ENCODE measurements around the gene ARMCX1. TPM values are rescaled to one million over a fixed set of nuclear protein-coding genes. Genes with fewer than 3 reads are reported as not detected.
"Not testable (repeated sequence)": the region's sequence is repeated elsewhere in the genome, so short reads cannot be mapped to it uniquely, and the experiment has no call there.

ARMCX1 gene
- 24.8 to 25.1 TPM (median 25.0 TPM) in 3 replicates for total RNA-seq

GRCh38 chrX:101550362-101550750, at the start of gene ARMCX1:
ARMCX1 (plus strand) TSS chrX:101550547; CDS start chrX:101552931, 2,384 bp downstream.
- no peaks in the 10 kb centered on the region for H3K27me3 Mint-ChIP-seq (ENCODE audit: low read depth)
- no peak for TF ChIP-seq CTCF (IDR thresholded peaks at IDR 0.05; ENCODE audit: unreplicated experiment)
- H3K9me3 Mint-ChIP-seq: peaks cover 28% of the 10 kb centered on the region
- H3K27ac Mint-ChIP-seq: peak within 1 kb of the TSS; percentile 88
- H3K4me3 Mint-ChIP-seq: peak within 1 kb of the TSS; percentile 76
- H3K4me1 Mint-ChIP-seq: peaks cover 8% of the 10 kb centered on the region
- peaks cover 20% of the 10 kb centered on the region for H3K36me3 Mint-ChIP-seq
- DNase-seq (ENCODE audit: low spot score in 2 of 2, unreplicated experiment in 2 of 2): peak in 1 of 2 experiments; percentile 48

- not testable (repeated sequence) for H3K27me3 Mint-ChIP-seq (ENCODE audit: low read depth); H3K27ac Mint-ChIP-seq; H3K4me3 Mint-ChIP-seq; H3K4me1 Mint-ChIP-seq; DNase-seq (ENCODE audit: low spot score in 2 of 2, unreplicated experiment in 2 of 2)
- Mint-ChIP-seq H3K36me3 (peaks cover 45% of the 10 kb centered on the region), H3K9me3 (peaks cover 42% of the 10 kb centered on the region)
Observed at GRCh38 chrX:101502929-101503328, 47.4 kb upstream of the ARMCX1 start.

GRCh38 chrX:101507372-101507771, 43.0 kb upstream of the ARMCX1 start:
- H3K36me3 Mint-ChIP-seq: peaks cover 17% of the 10 kb centered on the region
- H3K27me3 Mint-ChIP-seq (ENCODE audit: low read depth): no peaks in the 10 kb centered on the region
- DNase-seq (ENCODE audit: low spot score in 2 of 2, unreplicated experiment in 2 of 2): no peak
- no peak overlapping the region for H3K27ac Mint-ChIP-seq
- H3K4me1 Mint-ChIP-seq: no peaks in the 10 kb centered on the region
- H3K4me3 Mint-ChIP-seq: no peak overlapping the region
- TF ChIP-seq CTCF (IDR thresholded peaks at IDR 0.05; ENCODE audit: unreplicated experiment): no peak
- peaks cover 25% of the 10 kb centered on the region for H3K9me3 Mint-ChIP-seq

GRCh38 chrX:101507986-101508385, 42.4 kb upstream of the ARMCX1 start:
- no peak for DNase-seq (ENCODE audit: low spot score in 2 of 2, unreplicated experiment in 2 of 2)
- Mint-ChIP-seq H3K9me3 (peaks cover 26% of the 10 kb centered on the region), H3K36me3 (peaks cover 16% of the 10 kb centered on the region), H3K27me3 (ENCODE audit: low read depth) (no peaks in the 10 kb centered on the region), H3K4me1 (no peaks in the 10 kb centered on the region), H3K4me3 (no peak overlapping the region), H3K27ac (no peak overlapping the region)
- TF ChIP-seq CTCF (IDR thresholded peaks at IDR 0.05; ENCODE audit: unreplicated experiment): no peak

GRCh38 chrX:101530944-101531343, 19.4 kb upstream of the ARMCX1 start:
- Mint-ChIP-seq H3K4me1 (no peaks in the 10 kb centered on the region), H3K27me3 (ENCODE audit: low read depth) (no peaks in the 10 kb centered on the region), H3K27ac (no peak overlapping the region), H3K9me3 (peaks cover 63% of the 10 kb centered on the region), H3K36me3 (peaks cover 10% of the 10 kb centered on the region), H3K4me3 (no peak overlapping the region)
- no peak for TF ChIP-seq CTCF (IDR thresholded peaks at IDR 0.05; ENCODE audit: unreplicated experiment)
- no peak for DNase-seq (ENCODE audit: low spot score in 2 of 2, unreplicated experiment in 2 of 2)

- no peak for DNase-seq (ENCODE audit: low spot score in 2 of 2, unreplicated experiment in 2 of 2)
- Mint-ChIP-seq H3K36me3 (peaks cover 16% of the 10 kb centered on the region), H3K4me3 (no peak overlapping the region), H3K4me1 (no peaks in the 10 kb centered on the region), H3K27ac (no peak overlapping the region), H3K27me3 (ENCODE audit: low read depth) (no peaks in the 10 kb centered on the region), H3K9me3 (peaks cover 24% of the 10 kb centered on the region)
- TF ChIP-seq CTCF (IDR thresholded peaks at IDR 0.05; ENCODE audit: unreplicated experiment): no peak
Observed at GRCh38 chrX:101539116-101539515, 11.2 kb upstream of the ARMCX1 start.
